IPS-15b (cell line): ENCODE measurements around the gene TMEM116.
"Not testable (repeated sequence)": the region's sequence is repeated elsewhere in the genome, so short reads cannot be mapped to it uniquely, and the experiment has no call there.

ENCODE experiments used
- H3K27me3 ChIP-seq: one replicate; pipeline ENCODE4 v1.6.1; 2013; ENCODE audit warnings: low read length; ENCODE audit not compliant: control insufficient read depth, insufficient read depth
- H3K36me3 ChIP-seq: one replicate; pipeline ENCODE4 v1.6.1; 2013; ENCODE audit warnings: low read length; ENCODE audit not compliant: control insufficient read depth, insufficient read depth
- H3K4me1 ChIP-seq: one replicate; pipeline ENCODE4 v1.6.1; 2013; ENCODE audit warnings: mild to moderate bottlenecking, low read length; ENCODE audit not compliant: control insufficient read depth, insufficient read depth
- H3K4me3 ChIP-seq: one replicate; pipeline ENCODE4 v1.5.1; 2013; ENCODE audit warnings: low read depth, low read length
- H3K9ac ChIP-seq: one replicate; pipeline ENCODE4 v1.6.1; 2013; ENCODE audit warnings: low read depth, mild to moderate bottlenecking, low read length
- H3K9me3 ChIP-seq: one replicate; pipeline ENCODE4 v1.6.1; 2013; ENCODE audit warnings: mild to moderate bottlenecking, low read length; ENCODE audit not compliant: control insufficient read depth, insufficient read depth

The TMEM116 gene

DNA sequence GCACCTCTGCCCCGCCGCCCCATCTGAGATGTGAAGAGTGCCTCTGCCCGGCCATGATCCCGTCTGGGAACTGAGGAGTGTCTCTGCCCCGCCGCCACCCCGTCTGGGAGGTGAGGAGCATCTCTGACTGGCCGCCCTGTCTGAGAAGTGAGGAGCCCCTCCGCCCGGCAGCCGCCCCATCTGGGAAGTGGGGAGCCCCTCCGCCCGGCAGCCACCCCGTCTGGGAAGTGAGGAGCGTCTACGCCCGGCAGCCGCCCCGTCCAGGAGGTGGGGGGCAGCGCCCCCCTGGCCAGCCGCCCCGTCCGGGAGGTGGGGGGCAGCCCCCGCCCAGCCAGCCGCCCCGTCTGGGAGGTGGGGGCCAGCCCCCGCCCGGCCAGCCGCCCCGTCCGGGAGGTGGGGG is 55.7 kb downstream of the TMEM116 start:
- not testable (repeated sequence) for H3K36me3 ChIP-seq, H3K4me1 ChIP-seq, H3K4me3 ChIP-seq, H3K27me3 ChIP-seq, H3K9me3 ChIP-seq, H3K9ac ChIP-seq

DNA sequence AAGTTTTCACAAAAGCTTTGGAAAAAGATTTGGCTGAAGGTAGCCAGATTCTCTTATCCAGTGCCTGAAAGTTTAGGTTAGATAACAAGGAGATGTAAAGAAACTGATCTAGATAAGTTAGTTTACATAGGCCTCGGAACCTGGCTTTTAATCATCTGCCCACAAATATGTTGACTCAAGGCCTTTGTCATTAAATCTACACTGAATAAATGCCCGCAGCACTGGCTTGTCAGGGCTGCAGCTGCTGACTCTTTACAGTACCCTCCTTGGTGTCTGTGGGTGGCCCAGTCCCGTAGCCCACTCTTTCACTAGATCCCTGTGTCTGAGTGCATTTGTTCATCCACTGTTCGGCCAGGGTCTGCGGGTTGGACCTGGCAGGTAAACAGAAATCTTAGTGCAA is 58.0 kb downstream of the TMEM116 start:
- Histone ChIP-seq H3K4me1 (no peaks in the 10 kb centered on the region), H3K4me3 (no peak overlapping the region), H3K36me3 (no peaks in the 10 kb centered on the region), H3K27me3 (no peaks in the 10 kb centered on the region), H3K9ac (no peak overlapping the region), H3K9me3 (peaks cover 3% of the 10 kb centered on the region)

GRCh38 chr12:111953455-111953854 is 59.5 kb downstream of the TMEM116 start:
- H3K27me3 ChIP-seq = no peaks in the 10 kb centered on the region
- H3K9ac ChIP-seq = no peak overlapping the region
- no peak overlapping the region for H3K4me3 ChIP-seq
- H3K9me3 ChIP-seq = peaks cover 3% of the 10 kb centered on the region
- no peaks in the 10 kb centered on the region for H3K36me3 ChIP-seq
- H3K4me1 ChIP-seq = no peaks in the 10 kb centered on the region

DNA sequence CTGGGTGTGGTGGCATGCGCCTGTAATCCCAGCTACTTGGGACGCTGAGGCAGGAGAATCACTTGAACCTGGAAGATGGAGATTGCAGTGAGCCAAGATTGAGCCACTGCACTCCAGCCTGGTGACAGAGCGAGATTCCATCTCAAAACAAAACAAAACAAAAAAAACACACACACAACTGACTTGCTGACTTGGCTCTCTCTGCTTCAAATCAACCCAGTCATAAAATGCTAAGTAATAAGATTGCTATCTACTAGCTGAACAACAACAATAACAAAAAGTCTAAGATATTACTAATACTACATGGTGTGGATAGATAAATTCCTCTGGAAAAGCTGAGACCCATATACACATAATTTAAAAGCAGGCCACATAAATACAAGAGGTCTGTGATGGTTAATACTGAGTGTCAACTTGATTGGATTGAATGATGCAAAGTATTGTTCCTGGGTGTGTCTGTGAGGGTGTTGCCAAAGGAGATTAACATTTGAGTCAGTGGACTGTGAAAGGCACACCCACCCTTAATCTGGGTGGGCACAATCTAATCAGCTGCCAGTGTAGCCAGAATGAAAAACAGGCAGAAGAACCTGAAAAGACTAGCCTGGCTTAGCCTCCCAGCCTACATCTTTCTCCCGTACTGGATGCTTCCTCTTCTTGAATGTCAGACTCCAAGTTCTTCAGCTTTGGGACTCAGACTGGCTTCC is 60.7 kb downstream of the TMEM116 start:
- not testable (repeated sequence) for H3K27me3 ChIP-seq, H3K4me3 ChIP-seq, H3K9ac ChIP-seq, H3K9me3 ChIP-seq, H3K4me1 ChIP-seq, H3K36me3 ChIP-seq

GRCh38 chr12:111950961-111951676 is 61.8 kb downstream of the TMEM116 start:
- not testable (repeated sequence) for H3K27me3 ChIP-seq, H3K9ac ChIP-seq, H3K9me3 ChIP-seq, H3K36me3 ChIP-seq, H3K4me1 ChIP-seq, H3K4me3 ChIP-seq

DNA sequence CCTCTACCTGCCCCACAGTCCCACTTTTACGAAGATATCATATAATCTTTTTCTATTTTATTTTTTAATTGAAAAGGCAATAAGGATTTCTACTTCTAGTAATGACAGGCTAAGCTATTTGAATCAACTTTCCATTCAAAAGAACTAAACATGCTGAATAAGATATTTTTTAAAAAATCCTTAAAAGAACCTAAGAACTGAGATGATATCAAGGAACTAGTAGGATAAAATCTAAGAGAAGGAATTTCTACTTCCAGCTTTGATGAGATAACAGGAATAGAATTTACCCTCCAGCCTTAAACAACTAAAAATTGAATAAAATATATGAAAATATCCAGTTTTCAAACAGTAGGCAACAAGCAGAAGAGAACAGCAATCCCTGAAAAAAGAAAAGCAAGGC is 69.0 kb downstream of the TMEM116 start:
- Histone ChIP-seq H3K9ac (no peak overlapping the region), H3K9me3 (no peaks in the 10 kb centered on the region), H3K36me3 (no peaks in the 10 kb centered on the region), H3K4me1 (no peaks in the 10 kb centered on the region), H3K4me3 (no peak overlapping the region), H3K27me3 (no peaks in the 10 kb centered on the region)

- Histone ChIP-seq H3K4me3 (no peak overlapping the region), H3K4me1 (no peaks in the 10 kb centered on the region), H3K9me3 (no peaks in the 10 kb centered on the region), H3K27me3 (no peaks in the 10 kb centered on the region), H3K9ac (no peak overlapping the region), H3K36me3 (no peaks in the 10 kb centered on the region)
Observed at GRCh38 chr12:111942557-111942956, 70.4 kb downstream of the TMEM116 start.

DNA sequence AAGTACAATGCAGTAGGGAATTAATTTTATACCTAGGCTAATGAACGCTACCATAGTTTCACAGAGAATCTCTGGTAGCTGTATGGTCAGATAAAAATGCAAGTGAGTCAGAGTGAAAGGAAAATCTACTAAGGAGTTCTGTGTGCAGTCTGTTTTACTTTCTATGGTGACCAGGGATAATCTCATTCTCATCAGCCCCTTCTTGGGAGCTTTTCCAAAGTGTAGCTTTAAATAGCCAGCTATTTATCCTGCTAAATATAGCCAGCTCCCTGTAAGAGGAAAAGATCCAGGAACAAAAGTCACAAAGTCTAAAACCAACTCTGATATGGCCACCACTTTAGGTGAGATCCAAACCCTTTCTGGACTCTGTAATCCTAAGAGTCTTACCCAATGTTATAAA is 75.5 kb downstream of the TMEM116 start:
- no peaks in the 10 kb centered on the region for H3K36me3 ChIP-seq
- H3K4me1 ChIP-seq = no peaks in the 10 kb centered on the region
- no peaks in the 10 kb centered on the region for H3K9me3 ChIP-seq
- no peak overlapping the region for H3K9ac ChIP-seq
- no peak overlapping the region for H3K4me3 ChIP-seq
- no peaks in the 10 kb centered on the region for H3K27me3 ChIP-seq

GRCh38 chr12:111936869-111937268 is 76.1 kb downstream of the TMEM116 start:
- Histone ChIP-seq H3K27me3 (no peaks in the 10 kb centered on the region), H3K36me3 (no peaks in the 10 kb centered on the region), H3K9me3 (no peaks in the 10 kb centered on the region), H3K9ac (no peak overlapping the region), H3K4me3 (no peak overlapping the region), H3K4me1 (no peaks in the 10 kb centered on the region)

DNA sequence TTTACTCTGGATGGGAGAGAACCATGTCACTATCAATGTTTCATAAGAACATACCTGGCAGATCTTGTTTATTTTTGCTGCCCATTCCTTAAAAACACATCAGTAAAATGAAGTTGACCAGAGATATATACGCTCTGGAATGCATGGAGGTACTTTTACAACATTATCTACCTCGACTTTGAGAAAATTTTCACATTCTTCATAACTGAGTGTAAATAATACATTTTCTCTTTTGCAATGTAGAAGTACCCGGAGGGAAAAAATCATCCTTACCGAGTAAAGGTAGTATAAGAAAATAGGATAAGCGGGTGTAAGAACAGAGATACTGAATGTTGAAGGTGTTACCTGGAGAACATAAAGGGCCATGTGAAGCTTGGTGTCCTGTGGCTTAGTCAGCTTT is 80.7 kb downstream of the TMEM116 start:
- H3K27me3 ChIP-seq = no peaks in the 10 kb centered on the region
- H3K4me3 ChIP-seq = no peak overlapping the region
- H3K4me1 ChIP-seq = no peaks in the 10 kb centered on the region
- no peak overlapping the region for H3K9ac ChIP-seq
- no peaks in the 10 kb centered on the region for H3K36me3 ChIP-seq
- no peaks in the 10 kb centered on the region for H3K9me3 ChIP-seq

DNA sequence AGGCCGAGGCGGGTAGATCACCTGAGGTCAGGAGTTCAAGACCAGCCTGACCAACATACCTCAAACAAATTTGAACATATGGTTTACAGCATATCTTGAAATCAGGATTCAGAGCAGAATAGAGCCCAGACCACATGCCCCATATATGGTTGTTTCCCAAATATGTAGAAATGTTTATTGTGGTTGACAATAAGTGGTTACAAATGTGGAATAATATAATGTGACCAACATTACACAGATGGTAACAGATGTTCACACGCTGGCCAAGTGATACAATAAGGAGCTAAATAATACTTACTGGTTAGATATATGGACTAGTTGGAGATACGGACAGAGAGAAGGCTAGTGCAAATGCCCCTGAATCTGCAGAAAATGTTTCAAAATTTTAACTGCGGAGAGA is 85.6 kb downstream of the TMEM116 start:
- Histone ChIP-seq H3K36me3 (no peaks in the 10 kb centered on the region), H3K9me3 (no peaks in the 10 kb centered on the region), H3K27me3 (no peaks in the 10 kb centered on the region), H3K4me3 (no peak overlapping the region), H3K4me1 (no peaks in the 10 kb centered on the region), H3K9ac (no peak overlapping the region)

DNA sequence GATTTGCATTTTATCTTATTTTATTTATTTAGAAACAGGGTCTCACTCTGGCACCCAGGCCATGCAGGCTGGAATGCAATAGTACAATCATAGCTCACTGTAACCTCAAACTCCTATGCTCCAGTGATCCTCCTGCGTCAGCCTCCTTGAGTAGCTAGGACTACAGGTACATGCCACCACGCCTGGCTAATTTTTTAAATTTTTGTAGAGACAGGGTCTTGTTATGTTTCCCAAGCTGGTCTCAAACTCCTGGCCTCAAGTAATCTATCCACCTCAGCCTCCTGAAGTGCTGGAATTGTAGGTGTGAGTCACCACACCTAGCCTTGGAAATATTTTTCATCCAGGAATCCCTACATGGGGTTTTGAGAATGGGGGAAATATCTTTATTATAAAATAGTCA is 86.3 kb downstream of the TMEM116 start:
- Histone ChIP-seq H3K27me3 (no peaks in the 10 kb centered on the region), H3K9ac (no peak overlapping the region), H3K9me3 (no peaks in the 10 kb centered on the region), H3K36me3 (no peaks in the 10 kb centered on the region), H3K4me3 (no peak overlapping the region), H3K4me1 (no peaks in the 10 kb centered on the region)
